Measurements from ENCODE around the gene MYT1.

GRCh38 chr20:64154590-64155257 lies 9.5 kb upstream of the MYT1 start:
- TF ChIP-seq CTCF (IDR thresholded peaks at IDR 0.05): no peak
- TF ChIP-seq POLR2A (IDR thresholded peaks at IDR 0.05): no peak
